Endothelial cell of umbilical vein (primary cell): ENCODE results near the gene CDCP2. TPM values are rescaled to one million over a fixed set of nuclear protein-coding genes. Genes with fewer than 3 reads are reported as not detected.

Source experiments
- BruUV-seq: library from RNA; stranded (reverse); fragments of 400-500 nt; replicated peaks from 2 replicates; lab custom pipeline; 2021; lab: Mats Ljungman, UMichigan
- CTCF ChIA-PET: fragments of 300-600, 350-600 bp; sonication (Branson Sonifier 250); formaldehyde crosslinking; loops from one replicate; lab custom pipeline; 2021; ENCODE audit warnings: antibody characterized with exemption, inconsistent platforms; lab: Charles Lee
- POLR2A ChIA-PET: fragments of 300-600, 350-600 bp; sonication (Branson Sonifier 250); formaldehyde crosslinking; loops from one replicate; lab custom pipeline; 2021; ENCODE audit warnings: antibody characterized with exemption, inconsistent platforms; lab: Charles Lee
- DNase-seq: peaks from one replicate; pipeline ENCODE4 v3.0.0-alpha.2; 2011; ENCODE audit warnings: low read depth, low spot score
- FAIRE-seq: peaks from 2 replicates; lab custom pipeline; 2011; peaks lifted over from hg19 to GRCh38; lab: Jason Lieb, UNC
- H2AFZ ChIP-seq: 2 replicates; pipeline ENCODE4 v1.6.0; 2012; ENCODE audit warnings: low read depth, low read length, control low read depth, inconsistent platforms
- H3K27ac ChIP-seq: 2 replicates; pipeline ENCODE4 v1.5.1; 2011; ENCODE audit warnings: low read depth, mild to moderate bottlenecking, control low read depth, low read length, moderate library complexity; ENCODE audit not compliant: insufficient read depth
- H3K27me3 ChIP-seq, 2 experiments: 2 replicates each; pipeline versions ENCODE4 v1.6.0 to v1.6.1; 2011; ENCODE audit warnings: low read length in 2 of 2, mixed read lengths in 1 of 2; ENCODE audit not compliant: control insufficient read depth in 2 of 2, insufficient read depth in 2 of 2
- H3K36me3 ChIP-seq, 2 experiments: 2 replicates in 1 of 2; 3 replicates in 1 of 2; pipeline ENCODE4 v1.5.1; 2011; ENCODE audit warnings: low read length in 2 of 2, mild to moderate bottlenecking in 1 of 2, moderate library complexity in 1 of 2; ENCODE audit not compliant: control insufficient read depth in 2 of 2, insufficient read depth in 2 of 2; ENCODE audit errors: extremely low read depth in 1 of 2
- H3K4me1 ChIP-seq: 3 replicates; pipeline ENCODE4 v1.5.1; 2011; ENCODE audit warnings: mild to moderate bottlenecking, low read length; ENCODE audit not compliant: control insufficient read depth, insufficient read depth; ENCODE audit errors: extremely low read depth
- H3K4me2 ChIP-seq: 2 replicates; pipeline ENCODE4 v1.6.1; 2011; ENCODE audit warnings: low read length, control low read depth, mixed read lengths; ENCODE audit not compliant: insufficient read depth
- H3K4me3 ChIP-seq, 3 experiments: fragments of 200-600 bp in 1 of 3; sonication (generic), shearing (Covaris generic) in 1 of 3; replicated peaks in 1 of 3; 2 replicates each; pipeline ENCODE4 v1.5.1; 2011 to 2016; ENCODE audit warnings: control low read depth in 3 of 3, low read length in 3 of 3, mild to moderate bottlenecking in 2 of 3, inconsistent platforms in 1 of 3, low read depth in 1 of 3, moderate library complexity in 1 of 3; ENCODE audit not compliant: insufficient read depth in 1 of 3
- H3K79me2 ChIP-seq: 2 replicates; pipeline ENCODE4 v1.6.0; 2012; ENCODE audit warnings: low read length, inconsistent platforms; ENCODE audit not compliant: control insufficient read depth, insufficient read depth
- H3K9ac ChIP-seq: replicated peaks from 2 replicates; pipeline ENCODE3; 2011; ENCODE audit warnings: low read length, control low read depth; ENCODE audit not compliant: insufficient read depth; ENCODE audit errors: extremely low read depth
- H3K9me1 ChIP-seq: replicated peaks from 3 replicates; pipeline ENCODE4 v1.6.0; 2011; ENCODE audit warnings: mild to moderate bottlenecking, low read length; ENCODE audit not compliant: control insufficient read depth, insufficient read depth; ENCODE audit errors: extremely low read depth
- H3K9me3 ChIP-seq: replicated peaks from 2 replicates; pipeline ENCODE4 v1.5.1; 2012; ENCODE audit warnings: low read length, inconsistent platforms; ENCODE audit not compliant: control insufficient read depth, insufficient read depth
- H4K20me1 ChIP-seq: replicated peaks from 2 replicates; pipeline ENCODE3; 2011; ENCODE audit warnings: mild to moderate bottlenecking, low read length; ENCODE audit not compliant: control insufficient read depth, insufficient read depth; ENCODE audit errors: extremely low read depth
- EZH2 ChIP-seq: IDR thresholded peaks from 2 replicates; pipeline ENCODE4 v1.6.1; 2012; ENCODE audit warnings: borderline replicate concordance, low read depth, mild to moderate bottlenecking, moderate library complexity, low read length, inconsistent platforms; ENCODE audit not compliant: severe bottlenecking
- FOS ChIP-seq: IDR thresholded peaks from 2 replicates; pipeline ENCODE4 v1.6.1; 2011; ENCODE audit warnings: mild to moderate bottlenecking, low read length, moderate library complexity, borderline replicate concordance; ENCODE audit not compliant: insufficient read depth
- GATA2 ChIP-seq: IDR thresholded peaks from 2 replicates; pipeline ENCODE4 v1.7.0; 2011; ENCODE audit warnings: low read depth, mild to moderate bottlenecking, moderate library complexity, mixed read lengths, low read length; ENCODE audit not compliant: insufficient read length, insufficient read depth
- JUN ChIP-seq: IDR thresholded peaks from 2 replicates; pipeline ENCODE4 v1.6.1; 2011; ENCODE audit warnings: borderline replicate concordance, low read depth; ENCODE audit not compliant: insufficient read length, insufficient read depth
- MYC ChIP-seq: IDR thresholded peaks from one replicate; pipeline ENCODE4 v1.6.1; 2011; ENCODE audit warnings: mild to moderate bottlenecking, low read depth, low read length
- POLR2A ChIP-seq: IDR thresholded peaks from 2 replicates; pipeline ENCODE4 v1.6.1; 2012; ENCODE audit warnings: low read depth, mild to moderate bottlenecking, control low read depth, low read length
- POLR2AphosphoS5 ChIP-seq: IDR thresholded peaks from 2 replicates; pipeline ENCODE4 v1.6.1; 2012; ENCODE audit warnings: low read depth, mild to moderate bottlenecking, control low read depth, low read length, moderate library complexity; ENCODE audit not compliant: insufficient read depth
- dilution Hi-C: fragments of 300-500 bp; cut with MboI; formaldehyde crosslinking; loops from one replicate; pipeline ENCODE4 v1.15.0; 2019; ENCODE audit warnings: low sequenced_read_pairs; ENCODE audit not compliant: extremely low pct_ligation_motif_present
- intact Hi-C: fragments of 100-400 bp; cut with micrococcal nuclease; formaldehyde crosslinking; loops from one replicate; pipeline ENCODE4 v1.10.0; 2022
- polyA plus RNA-seq, 4 experiments: library from polyadenylated mRNA; depleted of rRNA in 3 of 4; stranded (reverse) in 3 of 4; unstranded in 1 of 4; fragments of >200 nt; gene quantifications; 2 replicates each; pipeline versions ENCODE4 v1.2.1 to v1.2.3, GENCODE V29; 2011 to 2012; ENCODE audit warnings: missing spikeins in 1 of 4
- total RNA-seq: library from RNA; stranded (reverse); gene quantifications from 2 replicates; pipeline ENCODE4 v1.2.3, GENCODE V29; 2021
- TF ChIP-seq, protein P1 (sequence below), 2 donors: IDR thresholded peaks; 1 replicate in 1 of 2; 2 replicates in 1 of 2; pipeline ENCODE4 v1.5.1; 2011; ENCODE audit warnings: low read length in 2 of 2, mild to moderate bottlenecking in 2 of 2, moderate library complexity in 2 of 2, control low read depth in 1 of 2, inconsistent platforms in 1 of 2, low read depth in 1 of 2; ENCODE audit not compliant: insufficient read depth in 1 of 2; ENCODE audit errors: extremely low read depth in 1 of 2
- TF ChIP-seq, protein P2 (sequence below): IDR thresholded peaks from 2 replicates; pipeline ENCODE4 v1.6.1; 2011; ENCODE audit not compliant: insufficient read depth, insufficient read length

The CDCP2 gene
- total and polyA plus RNA-seq, 2 donors (not counting 3 experiments of a cell fraction or from before 2014, with no cell fraction given) = 0.10 TPM; not detected in 1

DNA sequence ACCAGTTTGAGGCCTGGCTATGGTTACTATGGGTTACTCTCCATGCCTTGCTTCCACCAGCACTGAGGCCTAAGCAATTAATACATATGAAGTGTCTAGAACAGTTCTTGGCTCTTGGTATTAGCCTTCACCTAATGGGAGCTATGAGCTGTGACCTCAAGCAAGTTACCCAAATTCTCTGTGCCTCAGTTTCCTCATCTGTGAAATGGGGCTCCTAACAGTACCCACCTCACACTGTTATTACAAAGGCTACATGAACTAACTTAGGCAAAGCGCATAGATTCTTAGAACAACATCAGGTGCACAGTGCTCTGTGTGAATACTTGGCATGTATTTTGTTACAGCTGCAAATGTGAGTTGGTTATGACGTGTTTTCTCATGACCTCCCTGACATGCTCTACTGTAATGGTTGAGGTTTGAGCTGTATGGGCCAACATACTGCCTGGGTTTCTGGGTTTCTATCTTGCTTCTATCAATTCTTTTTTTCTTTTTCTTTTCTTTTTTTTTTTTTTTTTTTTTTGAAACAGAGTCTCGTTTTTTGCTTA lies 26.5 kb downstream of the CDCP2 start:
- H3K36me3 ChIP-seq = no peaks in the 10 kb centered on the region
- H3K4me1 ChIP-seq = peaks cover 3% of the 10 kb centered on the region
- intact Hi-C loops (no loop called here), dilution Hi-C loops (no loop called here)
- CTCF ChIA-PET = interaction anchor here (0.6 to 7.0 kb wide), 13 partner anchors 9 to 362 kb away, joined by 3 to 122 read pairs (median 4); partner anchors contain the start of gene SSBP3
- no TSS peak for BruUV-seq
- FAIRE-seq (no peak), DNase-seq (no peak)
- no peak overlapping the region for H3K9ac ChIP-seq
- H3K9me3 ChIP-seq = no peaks in the 10 kb centered on the region
- H3K27me3 ChIP-seq = peaks cover 0 to 5% of the 10 kb centered on the region in 2 experiments
- H3K9me1 ChIP-seq = no peaks in the 10 kb centered on the region
- no peak overlapping the region for H3K4me2 ChIP-seq
- H3K4me3 ChIP-seq = no peak overlapping the region
- H4K20me1 ChIP-seq = no peaks in the 10 kb centered on the region
- no peaks in the 10 kb centered on the region for H3K79me2 ChIP-seq
- H2AFZ ChIP-seq = no peak overlapping the region
- no peak overlapping the region for H3K27ac ChIP-seq
- POLR2A ChIA-PET = no interaction called here
- TF ChIP-seq POLR2AphosphoS5 (no peak), FOS (no peak), GATA2 (no peak), EZH2 (no peak), POLR2A (no peak), JUN (no peak), MYC (no peak)
- TF ChIP-seq, protein P1, sequence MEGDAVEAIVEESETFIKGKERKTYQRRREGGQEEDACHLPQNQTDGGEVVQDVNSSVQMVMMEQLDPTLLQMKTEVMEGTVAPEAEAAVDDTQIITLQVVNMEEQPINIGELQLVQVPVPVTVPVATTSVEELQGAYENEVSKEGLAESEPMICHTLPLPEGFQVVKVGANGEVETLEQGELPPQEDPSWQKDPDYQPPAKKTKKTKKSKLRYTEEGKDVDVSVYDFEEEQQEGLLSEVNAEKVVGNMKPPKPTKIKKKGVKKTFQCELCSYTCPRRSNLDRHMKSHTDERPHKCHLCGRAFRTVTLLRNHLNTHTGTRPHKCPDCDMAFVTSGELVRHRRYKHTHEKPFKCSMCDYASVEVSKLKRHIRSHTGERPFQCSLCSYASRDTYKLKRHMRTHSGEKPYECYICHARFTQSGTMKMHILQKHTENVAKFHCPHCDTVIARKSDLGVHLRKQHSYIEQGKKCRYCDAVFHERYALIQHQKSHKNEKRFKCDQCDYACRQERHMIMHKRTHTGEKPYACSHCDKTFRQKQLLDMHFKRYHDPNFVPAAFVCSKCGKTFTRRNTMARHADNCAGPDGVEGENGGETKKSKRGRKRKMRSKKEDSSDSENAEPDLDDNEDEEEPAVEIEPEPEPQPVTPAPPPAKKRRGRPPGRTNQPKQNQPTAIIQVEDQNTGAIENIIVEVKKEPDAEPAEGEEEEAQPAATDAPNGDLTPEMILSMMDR (IDR thresholded peaks at IDR 0.05; ENCODE audit: extremely low read depth in 1 of 2, insufficient read depth in 1 of 2, low read depth in 1 of 2, low read length in 2 of 2) = no peak
- TF ChIP-seq, protein P2, sequence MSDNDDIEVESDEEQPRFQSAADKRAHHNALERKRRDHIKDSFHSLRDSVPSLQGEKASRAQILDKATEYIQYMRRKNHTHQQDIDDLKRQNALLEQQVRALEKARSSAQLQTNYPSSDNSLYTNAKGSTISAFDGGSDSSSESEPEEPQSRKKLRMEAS = no peak
